Measurements from ENCODE around the gene UBE3A.

DNA sequence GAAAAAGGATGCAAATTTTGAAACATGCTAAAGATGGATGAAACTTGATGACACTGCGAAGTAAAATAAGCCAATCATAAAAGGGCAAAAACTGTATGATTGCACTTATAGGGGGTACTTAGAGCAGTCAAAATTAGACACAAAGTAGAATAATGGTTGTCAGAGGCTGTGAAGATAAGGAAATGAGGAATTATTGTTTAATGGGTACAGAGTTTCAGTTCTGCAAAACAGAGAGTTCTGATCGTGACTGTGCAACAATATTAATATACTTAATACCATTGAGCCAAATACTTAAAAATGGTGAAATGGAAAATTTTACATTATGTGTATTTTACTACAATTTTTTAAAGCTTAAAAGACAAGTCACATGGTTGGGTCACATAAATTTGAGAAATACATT is 35.1 kb downstream of the UBE3A start:
- no peak for TF ChIP-seq POLR2A (IDR thresholded peaks at IDR 0.05)
- TF ChIP-seq CTCF (IDR thresholded peaks at IDR 0.05), result no peak

Data from lower leg skin (tissue), 3 donors.